Right hindlimb (tissue), 1 donor: ENCODE data around the gene CPM.
"Not testable (repeated sequence)": the region's sequence is repeated elsewhere in the genome, so short reads cannot be mapped to it uniquely, and the experiment has no call there.

Experiments
- DNase-seq: peaks from one replicate; pipeline ENCODE4 v3.0.0-alpha.2; 2018

The CPM gene

DNA sequence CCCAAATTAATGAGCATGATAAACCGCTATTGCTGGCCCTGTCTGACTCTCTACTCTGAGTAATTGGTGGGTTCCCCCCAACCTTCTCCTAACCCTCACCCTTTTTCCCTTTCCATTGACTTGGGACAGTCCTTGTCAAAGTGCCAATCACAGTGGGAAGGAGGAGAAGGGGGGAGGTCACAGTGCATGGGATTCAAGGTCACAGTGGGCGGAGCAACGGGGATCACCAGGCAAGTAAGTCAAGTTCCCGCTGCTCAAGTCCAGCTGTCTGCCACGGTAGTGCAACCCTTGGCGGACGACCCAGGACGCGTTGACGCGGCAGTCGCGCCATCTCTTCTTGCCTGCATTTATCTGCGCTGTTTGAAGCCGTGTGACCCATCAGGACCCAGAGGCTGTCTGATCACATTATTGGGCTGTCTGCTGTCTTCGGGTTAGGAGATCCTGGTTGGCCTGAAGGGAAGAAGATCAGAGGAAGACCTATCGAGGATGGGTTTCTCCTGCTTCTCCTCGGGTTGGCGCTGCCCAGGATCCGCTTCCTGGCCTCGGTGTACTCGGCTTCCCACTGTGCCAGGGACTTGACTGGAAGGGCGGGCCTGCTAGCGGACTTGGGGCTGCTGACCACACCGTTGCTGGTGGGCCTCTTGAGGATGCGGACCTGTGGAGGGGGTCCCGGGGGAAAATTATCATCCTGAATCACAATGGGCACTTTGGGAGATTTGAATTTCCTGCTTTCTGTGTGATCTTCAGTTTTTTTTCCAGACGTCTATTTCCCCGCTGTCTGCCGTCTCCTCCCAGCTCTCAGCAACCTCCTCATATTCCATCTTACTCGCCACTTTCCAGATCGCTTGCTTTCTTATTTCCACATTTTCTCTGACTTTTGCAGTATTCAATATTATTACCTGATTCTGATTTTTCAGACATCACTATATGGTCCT lies 128.0 kb downstream of the CPM start:
- DNase-seq, result no peak

DNA sequence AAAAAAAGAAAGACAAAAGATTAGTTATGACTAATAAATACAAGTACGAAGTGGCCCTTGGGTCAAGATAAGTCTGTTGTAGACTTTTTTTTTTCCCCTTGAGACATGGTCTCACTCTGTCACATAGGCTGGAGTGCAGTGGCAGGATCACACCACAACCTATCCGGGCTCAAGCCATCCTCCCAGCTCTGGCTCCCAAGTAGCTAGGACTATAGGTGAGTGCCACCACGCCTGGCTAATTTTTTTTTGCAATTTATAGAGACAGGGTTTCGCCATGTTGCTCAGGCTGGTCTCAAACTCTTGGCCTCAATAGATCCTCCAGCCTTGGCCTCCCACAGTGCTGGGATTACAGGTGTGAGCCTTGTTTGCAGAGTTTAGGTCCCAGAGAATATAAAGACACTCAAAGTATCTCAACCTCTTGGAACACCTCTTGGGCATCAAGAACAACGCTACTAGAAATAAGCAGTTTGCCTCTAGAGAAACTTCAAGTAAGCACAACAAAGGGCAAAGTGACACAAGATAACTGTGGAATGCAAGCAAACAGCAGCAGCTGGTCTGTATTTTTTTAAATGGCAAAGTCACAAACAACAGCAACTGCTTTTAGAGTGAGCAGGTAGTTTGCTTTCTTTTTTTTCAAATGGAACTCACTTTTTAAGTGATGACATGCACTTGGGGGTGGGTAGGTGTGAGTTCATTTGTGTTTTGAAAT lies 128.9 kb downstream of the CPM start:
- no peak for DNase-seq

DNA sequence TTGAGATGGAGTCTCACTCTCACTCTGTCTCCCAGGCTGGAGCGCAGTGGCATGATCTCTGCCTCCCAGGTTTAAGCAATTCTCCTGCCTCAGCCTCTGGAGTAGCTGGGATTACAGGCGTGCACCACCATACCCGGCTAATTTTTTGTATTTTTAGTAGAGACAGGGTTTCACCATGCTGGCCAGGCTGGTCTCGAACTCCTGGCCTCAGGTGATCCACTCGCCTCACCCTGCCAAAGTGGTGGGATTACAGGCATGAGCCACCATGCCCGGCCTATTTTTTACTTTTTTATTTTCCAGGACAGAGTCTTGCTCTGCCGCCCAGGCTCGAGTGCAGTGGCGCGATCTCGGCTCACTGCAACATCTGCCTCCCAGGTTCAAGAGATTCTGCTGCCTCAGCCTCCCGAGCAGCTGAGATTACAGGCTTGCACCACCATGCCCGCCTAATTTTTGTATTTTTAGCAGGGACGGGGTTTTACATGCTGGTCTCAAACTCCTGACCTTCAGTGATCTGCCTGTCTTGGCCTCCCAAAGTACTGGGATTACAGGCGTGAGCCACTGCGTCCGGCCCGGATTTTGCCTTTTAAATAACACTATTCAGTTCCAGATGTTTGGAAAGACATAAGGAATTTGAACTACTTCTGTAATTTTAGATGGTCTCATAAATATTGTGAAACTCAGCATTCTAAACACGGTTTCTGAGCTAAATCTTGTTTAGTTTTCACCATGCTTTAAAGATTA lies 129.9 kb downstream of the CPM start:
- not testable (repeated sequence) for DNase-seq

DNA sequence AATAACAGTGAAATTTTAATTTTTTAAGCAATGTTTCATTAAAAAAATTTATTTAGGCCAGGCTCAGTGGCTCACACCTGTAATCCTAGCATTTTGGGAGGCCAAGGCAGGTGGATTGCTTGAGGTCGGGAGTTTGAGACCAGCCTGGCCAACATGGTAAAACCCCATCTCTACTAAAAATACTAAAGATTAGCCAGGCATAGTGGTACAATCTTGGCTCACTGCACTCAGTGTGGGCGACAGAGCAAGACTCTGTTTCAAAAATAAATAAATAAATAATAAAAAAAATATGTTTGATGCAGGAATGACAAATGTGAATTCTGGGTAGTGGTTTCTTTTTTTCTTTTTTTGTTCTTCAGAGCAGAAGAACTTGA lies 130.6 kb downstream of the CPM start:
- DNase-seq, result not testable (repeated sequence)
